Testis (tissue), 2 donors: ENCODE data around the gene PTPA.

Source experiments
- CTCF ChIP-seq, 3 experiments: fragments of 450-650 bp in 2 of 3; fragments of 200-600 bp in 1 of 3; sonication (generic) in 1 of 3; IDR thresholded peaks; one replicate each; pipeline ENCODE4 v1.5.1; 2016 to 2019; ENCODE audit warnings: antibody characterized with exemption in 3 of 3, mild to moderate bottlenecking in 2 of 3, moderate library complexity in 1 of 3
- POLR2A ChIP-seq: fragments of 450-650 bp; IDR thresholded peaks from one replicate; pipeline ENCODE4 v1.6.1; 2017; ENCODE audit warnings: antibody characterized with exemption, mild to moderate bottlenecking, moderate library complexity

GRCh38 chr9:129154866-129155477 lies 43.8 kb downstream of the PTPA start:
- TF ChIP-seq CTCF (IDR thresholded peaks at IDR 0.05) (no peak), POLR2A (no peak)
